A549 (cell line): ENCODE data around the gene CACNA1S.

ENCODE experiments used
- BCL3 ChIP-seq: fragments of >200 bp; sonication (Bioruptor Twin); formaldehyde crosslinking; IDR thresholded peaks from 3 replicates; pipeline ENCODE4 v1.6.1; 2016
- CTCF ChIP-seq: fragments of >200 bp; sonication (Bioruptor Twin); formaldehyde crosslinking; IDR thresholded peaks from 3 replicates; pipeline ENCODE4 v1.5.1; 2016
- MAX ChIP-seq: IDR thresholded peaks from 2 replicates; pipeline ENCODE4 v1.6.1; 2012
- SMC3 ChIP-seq: fragments of >200 bp; sonication (Bioruptor Twin); formaldehyde crosslinking; IDR thresholded peaks from 3 replicates; pipeline ENCODE4 v1.6.1; 2018; ENCODE audit warnings: inconsistent platforms
- TP53 ChIP-seq: fragments of 250-450 bp; sonication (Bioruptor Pico); IDR thresholded peaks from 2 replicates; pipeline ENCODE4 v1.5.0; 2021; ENCODE audit warnings: mild to moderate bottlenecking, moderate library complexity
- USF2 ChIP-seq: fragments of 450-650 bp; IDR thresholded peaks from 2 replicates; pipeline ENCODE4 v1.6.1; 2014; ENCODE audit warnings: antibody characterized with exemption
- ZFP36 ChIP-seq: fragments of 450-650 bp; IDR thresholded peaks from 2 replicates; pipeline ENCODE4 v1.6.1; 2014; ENCODE audit warnings: borderline replicate concordance; ENCODE audit not compliant: partially characterized antibody

GRCh38 chr1:201076092-201076491 is 36.1 kb downstream of the CACNA1S start:
- TF ChIP-seq SMC3 (no peak), USF2 (no peak), MAX (no peak), CTCF (no peak), BCL3 (no peak), TP53 (no peak), ZFP36 (no peak)
